ENCODE data around the gene TRIO.

TRIO gene

GRCh38 chr5:14486996-14487896, 344.1 kb downstream of the TRIO start:
- no peak for TF ChIP-seq FOXP2 (optimal IDR thresholded peaks at IDR 0.05; ENCODE audit: borderline replicate concordance, extremely low read depth, extremely low read length, insufficient read depth)
- TF ChIP-seq TAF1 (IDR thresholded peaks at IDR 0.05; ENCODE audit: borderline replicate concordance, insufficient read depth, low read length), result no peak

DNA sequence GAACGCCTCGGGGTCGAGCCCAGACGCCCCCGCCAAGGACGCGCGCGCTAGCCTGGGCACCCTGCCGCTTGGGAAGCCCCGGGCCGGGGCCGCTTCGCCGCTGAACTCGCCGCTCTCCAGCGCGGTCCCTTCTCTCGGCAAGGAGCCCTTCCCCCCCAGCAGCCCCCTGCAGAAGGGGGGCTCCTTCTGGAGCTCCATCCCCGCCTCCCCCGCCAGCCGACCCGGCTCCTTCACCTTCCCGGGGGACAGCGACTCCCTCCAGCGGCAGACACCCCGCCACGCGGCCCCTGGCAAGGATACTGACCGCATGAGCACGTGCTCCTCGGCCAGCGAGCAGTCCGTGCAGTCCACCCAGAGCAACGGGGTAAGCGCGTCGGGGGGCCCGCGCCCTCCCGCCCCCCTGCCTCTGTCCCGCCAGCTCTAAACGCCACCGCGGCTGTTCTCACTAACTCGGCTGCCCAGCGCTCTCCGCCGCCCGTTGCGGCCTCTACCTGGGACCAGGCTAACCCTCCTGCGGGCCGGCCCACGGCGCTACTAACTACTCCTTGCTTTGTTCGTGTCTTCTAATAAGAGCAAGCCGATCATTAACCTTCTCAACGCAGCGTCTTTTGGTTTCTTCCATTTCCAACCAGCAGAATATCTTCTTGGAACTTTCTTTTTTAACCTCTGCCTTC, 344.9 kb downstream of the TRIO start:
- no peak for TF ChIP-seq FOXP2 (optimal IDR thresholded peaks at IDR 0.05; ENCODE audit: borderline replicate concordance, extremely low read depth, extremely low read length, insufficient read depth)
- TF ChIP-seq TAF1 (IDR thresholded peaks at IDR 0.05; ENCODE audit: borderline replicate concordance, insufficient read depth, low read length), result no peak
- TF ChIP-seq POLR2AphosphoS5 (IDR thresholded peaks at IDR 0.05; ENCODE audit: low read depth, low read length), result no peak
- no peak for TF ChIP-seq REST (IDR thresholded peaks at IDR 0.05; ENCODE audit: insufficient read depth in 1 of 2, low read depth in 2 of 2, low read length in 2 of 2)
- TF ChIP-seq SIN3A (IDR thresholded peaks at IDR 0.05; ENCODE audit: borderline replicate concordance, insufficient read depth, low read length), result no peak

DNA sequence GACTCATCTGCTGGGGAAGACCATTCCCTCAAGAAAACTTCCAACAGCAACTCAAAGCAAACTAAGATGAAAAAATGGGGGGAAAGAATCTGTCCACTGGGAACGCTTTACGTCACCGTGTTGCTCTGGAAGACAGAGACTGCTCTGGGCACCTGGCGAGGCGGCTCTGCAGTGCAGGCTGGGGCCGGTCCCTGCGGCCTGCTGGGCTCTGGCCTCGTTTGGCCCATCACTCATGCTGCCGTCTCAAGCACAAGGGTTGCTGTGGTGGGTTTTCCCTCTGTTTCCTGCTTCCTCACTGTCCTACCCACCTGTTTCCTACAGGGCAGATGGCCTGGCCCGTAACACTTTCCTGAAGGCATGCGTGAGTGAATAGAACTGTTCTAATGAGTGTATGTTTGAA, 345.6 kb downstream of the TRIO start:
- TF ChIP-seq SIN3A (IDR thresholded peaks at IDR 0.05; ENCODE audit: borderline replicate concordance, insufficient read depth, low read length) (no peak), REST (IDR thresholded peaks at IDR 0.05; ENCODE audit: insufficient read depth in 1 of 2, low read depth in 2 of 2, low read length in 2 of 2) (no peak), TAF1 (IDR thresholded peaks at IDR 0.05; ENCODE audit: borderline replicate concordance, insufficient read depth, low read length) (no peak), POLR2AphosphoS5 (IDR thresholded peaks at IDR 0.05; ENCODE audit: low read depth, low read length) (no peak), FOXP2 (optimal IDR thresholded peaks at IDR 0.05; ENCODE audit: borderline replicate concordance, extremely low read depth, extremely low read length, insufficient read depth) (no peak)

GRCh38 chr5:14489643-14490042, 346.5 kb downstream of the TRIO start:
- TF ChIP-seq SIN3A (IDR thresholded peaks at IDR 0.05; ENCODE audit: borderline replicate concordance, insufficient read depth, low read length), result no peak
- TF ChIP-seq TAF1 (IDR thresholded peaks at IDR 0.05; ENCODE audit: borderline replicate concordance, insufficient read depth, low read length), result no peak
- no peak for TF ChIP-seq POLR2AphosphoS5 (IDR thresholded peaks at IDR 0.05; ENCODE audit: low read depth, low read length)
- TF ChIP-seq REST (IDR thresholded peaks at IDR 0.05; ENCODE audit: insufficient read depth in 1 of 2, low read depth in 2 of 2, low read length in 2 of 2), result no peak
- no peak for TF ChIP-seq FOXP2 (optimal IDR thresholded peaks at IDR 0.05; ENCODE audit: borderline replicate concordance, extremely low read depth, extremely low read length, insufficient read depth)

DNA sequence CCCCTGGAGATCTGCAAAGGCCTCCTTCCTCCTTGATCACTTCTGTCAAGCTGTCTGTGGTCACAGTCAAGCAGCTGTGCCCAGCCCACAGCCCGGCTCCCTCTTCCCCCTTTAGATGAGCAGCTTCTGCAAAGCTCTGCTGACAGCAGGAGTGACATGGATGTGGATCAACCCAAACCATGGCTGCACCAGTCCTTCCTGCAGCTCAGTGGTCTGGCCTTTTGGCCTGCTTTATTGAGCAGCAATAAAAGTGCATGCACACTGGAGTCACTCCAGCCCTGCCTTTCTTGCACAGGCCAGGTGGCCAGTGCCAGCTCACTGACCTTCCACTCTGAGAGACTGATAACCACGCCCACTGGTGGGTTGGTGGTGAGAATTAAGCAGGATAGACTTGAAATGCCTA, 347.2 kb downstream of the TRIO start:
- TF ChIP-seq REST (IDR thresholded peaks at IDR 0.05; ENCODE audit: insufficient read depth in 1 of 2, low read depth in 2 of 2, low read length in 2 of 2) (no peak), SIN3A (IDR thresholded peaks at IDR 0.05; ENCODE audit: borderline replicate concordance, insufficient read depth, low read length) (no peak), FOXP2 (optimal IDR thresholded peaks at IDR 0.05; ENCODE audit: borderline replicate concordance, extremely low read depth, extremely low read length, insufficient read depth) (no peak), POLR2AphosphoS5 (IDR thresholded peaks at IDR 0.05; ENCODE audit: low read depth, low read length) (no peak), TAF1 (IDR thresholded peaks at IDR 0.05; ENCODE audit: borderline replicate concordance, insufficient read depth, low read length) (no peak)

Data from PFSK-1 (cell line).